Measurements from ENCODE around the gene ZBTB5.

The ZBTB5 gene

GRCh38 chr9:37414503-37414943 is 50.7 kb downstream of the ZBTB5 start:
- no peak overlapping the region for H3K4me3 ChIP-seq (ENCODE audit: control insufficient read depth in 1 of 7, extremely low read depth in 1 of 7, insufficient read depth in 4 of 7, low read depth in 2 of 7, low read length in 6 of 7)
- H3K27me3 ChIP-seq (replicated peaks in 2 of 5; ENCODE audit: control insufficient read depth in 4 of 5, insufficient read depth in 5 of 5, low read length in 4 of 5) = no peaks in the 10 kb centered on the region
- ChIA-PET CTCF (interaction anchor here (1.2 to 2.4 kb wide), 10 partner anchors 9 to 95 kb away, joined by 3 to 8 read pairs (median 3); no protein-coding TSS in a partner anchor), POLR2A (no interaction called here)
- no peaks in the 10 kb centered on the region for H3K36me3 ChIP-seq (ENCODE audit: control insufficient read depth in 4 of 4, insufficient read depth in 4 of 4, low read length in 3 of 4)
- no peak for DNase-seq
- H3K9me3 ChIP-seq (ENCODE audit: control extremely low read depth in 1 of 5, control insufficient read depth in 4 of 5, insufficient read depth in 2 of 5, low read depth in 1 of 5, low read length in 4 of 5) = no peaks in the 10 kb centered on the region
- no peak overlapping the region for H3K27ac ChIP-seq (ENCODE audit: insufficient read depth in 1 of 2, low read depth in 1 of 2, low read length in 2 of 2, poor library complexity in 1 of 2, severe bottlenecking in 2 of 2)
- WGBS (ENCODE audit: insufficient coverage) = 94% methylated on average over 10 of the region's 10 CpGs
- H3K4me1 ChIP-seq (ENCODE audit: control extremely low read depth in 1 of 4, control insufficient read depth in 4 of 4, insufficient read depth in 4 of 4, low read length in 3 of 4) = no peaks in the 10 kb centered on the region

- ChIA-PET POLR2A (no interaction called here), CTCF (interaction anchor here (1.0 to 1.6 kb wide), 2 partner anchors 18 to 20 kb away, joined by 3 read pairs; no protein-coding TSS in a partner anchor)
- no peaks in the 10 kb centered on the region for H3K36me3 ChIP-seq (ENCODE audit: control insufficient read depth in 4 of 4, insufficient read depth in 4 of 4, low read length in 3 of 4)
- no peaks in the 10 kb centered on the region for H3K9me3 ChIP-seq (ENCODE audit: control extremely low read depth in 1 of 5, control insufficient read depth in 4 of 5, insufficient read depth in 2 of 5, low read depth in 1 of 5, low read length in 4 of 5)
- H3K27ac ChIP-seq (ENCODE audit: insufficient read depth in 1 of 2, low read depth in 1 of 2, low read length in 2 of 2, poor library complexity in 1 of 2, severe bottlenecking in 2 of 2) = no peak overlapping the region
- H3K4me3 ChIP-seq (ENCODE audit: control insufficient read depth in 1 of 7, extremely low read depth in 1 of 7, insufficient read depth in 4 of 7, low read depth in 2 of 7, low read length in 6 of 7) = no peak overlapping the region
- no peaks in the 10 kb centered on the region for H3K27me3 ChIP-seq (replicated peaks in 2 of 5; ENCODE audit: control insufficient read depth in 4 of 5, insufficient read depth in 5 of 5, low read length in 4 of 5)
- no CpG with 5 or more reads among the region's 4 CpGs for WGBS (ENCODE audit: insufficient coverage)
- DNase-seq = no peak
- no peaks in the 10 kb centered on the region for H3K4me1 ChIP-seq (ENCODE audit: control extremely low read depth in 1 of 4, control insufficient read depth in 4 of 4, insufficient read depth in 4 of 4, low read length in 3 of 4)
Measured at GRCh38 chr9:37413311-37413710, 51.9 kb downstream of the ZBTB5 start.

GRCh38 chr9:37412431-37413151 is 52.7 kb downstream of the ZBTB5 start:
- DNase-seq = no peak
- Histone ChIP-seq H3K27me3 (replicated peaks in 2 of 5; ENCODE audit: control insufficient read depth in 4 of 5, insufficient read depth in 5 of 5, low read length in 4 of 5) (no peaks in the 10 kb centered on the region), H3K4me3 (ENCODE audit: control insufficient read depth in 1 of 7, extremely low read depth in 1 of 7, insufficient read depth in 4 of 7, low read depth in 2 of 7, low read length in 6 of 7) (no peak overlapping the region), H3K36me3 (ENCODE audit: control insufficient read depth in 4 of 4, insufficient read depth in 4 of 4, low read length in 3 of 4) (no peaks in the 10 kb centered on the region), H3K27ac (ENCODE audit: insufficient read depth in 1 of 2, low read depth in 1 of 2, low read length in 2 of 2, poor library complexity in 1 of 2, severe bottlenecking in 2 of 2) (no peak overlapping the region), H3K4me1 (ENCODE audit: control extremely low read depth in 1 of 4, control insufficient read depth in 4 of 4, insufficient read depth in 4 of 4, low read length in 3 of 4) (no peaks in the 10 kb centered on the region), H3K9me3 (ENCODE audit: control extremely low read depth in 1 of 5, control insufficient read depth in 4 of 5, insufficient read depth in 2 of 5, low read depth in 1 of 5, low read length in 4 of 5) (no peaks in the 10 kb centered on the region)
- ChIA-PET POLR2A (interaction anchor here (0.6 to 0.7 kb wide), 2 partner anchors 8 to 153 kb away, joined by 3 read pairs; no protein-coding TSS in a partner anchor), CTCF (interaction anchor here (1.6 to 2.2 kb wide), 4 partner anchors 11 to 413 kb away, joined by 4 to 7 read pairs (median 4); partner anchors contain the start of gene GRHPR)
- 95% methylated on average over 17 of the region's 17 CpGs for WGBS (ENCODE audit: insufficient coverage)

DNA sequence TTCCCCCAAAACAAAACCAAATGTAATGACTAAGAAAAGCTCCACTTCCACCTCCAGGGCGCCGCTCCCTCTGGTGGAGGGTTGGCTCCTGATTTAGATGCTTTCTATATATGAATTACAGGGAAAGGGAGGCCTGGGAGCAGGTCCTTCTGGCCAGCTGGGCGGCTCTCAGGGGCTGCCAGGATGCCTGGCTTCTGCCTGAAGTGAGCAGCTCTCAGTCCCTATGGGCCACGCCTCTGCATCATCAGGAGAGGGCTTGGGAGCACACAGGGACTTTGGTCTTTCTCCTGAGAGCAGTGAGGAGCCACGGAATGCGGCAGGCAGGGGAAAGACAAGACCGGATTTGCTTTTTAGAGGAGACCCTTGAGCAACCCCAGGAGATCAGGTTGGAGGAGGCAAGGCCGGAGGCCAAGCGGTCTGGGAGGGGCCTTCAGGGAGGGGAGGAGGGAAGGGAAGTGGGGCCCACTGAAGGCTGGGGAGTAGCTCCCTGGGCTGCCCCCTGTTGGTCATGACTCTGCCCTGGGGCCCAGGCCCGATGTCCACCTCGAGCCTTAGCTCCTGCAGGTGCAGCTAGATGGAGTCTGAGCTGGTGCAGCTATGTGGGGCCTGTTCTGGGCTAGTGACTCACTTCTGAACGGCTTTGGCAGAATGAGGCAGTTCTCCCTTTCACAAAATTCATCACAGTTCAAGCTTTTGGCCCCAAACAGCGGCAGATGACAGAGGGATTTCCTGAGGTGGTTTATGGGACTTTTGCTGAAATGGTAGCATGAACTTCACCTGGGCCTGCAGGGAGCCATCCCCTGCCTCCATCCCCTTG is 54.1 kb downstream of the ZBTB5 start:
- ChIA-PET POLR2A (interaction anchor here (0.6 kb wide), 1 partner anchor 196 kb away, joined by 4 read pairs; no protein-coding TSS in a partner anchor), CTCF (interaction anchor here (0.7 to 2.2 kb wide), 8 partner anchors 9 to 536 kb away, joined by 3 to 7 read pairs (median 4); partner anchors contain the start of gene GRHPR)
- H3K27me3 ChIP-seq (replicated peaks in 2 of 5; ENCODE audit: control insufficient read depth in 4 of 5, insufficient read depth in 5 of 5, low read length in 4 of 5) = no peaks in the 10 kb centered on the region
- no peaks in the 10 kb centered on the region for H3K4me1 ChIP-seq (ENCODE audit: control extremely low read depth in 1 of 4, control insufficient read depth in 4 of 4, insufficient read depth in 4 of 4, low read length in 3 of 4)
- H3K27ac ChIP-seq (ENCODE audit: insufficient read depth in 1 of 2, low read depth in 1 of 2, low read length in 2 of 2, poor library complexity in 1 of 2, severe bottlenecking in 2 of 2) = no peak overlapping the region
- H3K36me3 ChIP-seq (ENCODE audit: control insufficient read depth in 4 of 4, insufficient read depth in 4 of 4, low read length in 3 of 4) = no peaks in the 10 kb centered on the region
- no peak overlapping the region for H3K4me3 ChIP-seq (ENCODE audit: control insufficient read depth in 1 of 7, extremely low read depth in 1 of 7, insufficient read depth in 4 of 7, low read depth in 2 of 7, low read length in 6 of 7)
- DNase-seq = peak in 2 of 3 donors; percentile 10 to 18
- H3K9me3 ChIP-seq (ENCODE audit: control extremely low read depth in 1 of 5, control insufficient read depth in 4 of 5, insufficient read depth in 2 of 5, low read depth in 1 of 5, low read length in 4 of 5) = no peaks in the 10 kb centered on the region
- WGBS (ENCODE audit: insufficient coverage) = 94% methylated on average over 9 of the region's 13 CpGs

- no peaks in the 10 kb centered on the region for H3K4me1 ChIP-seq (ENCODE audit: control extremely low read depth in 1 of 4, control insufficient read depth in 4 of 4, insufficient read depth in 4 of 4, low read length in 3 of 4)
- H3K27me3 ChIP-seq (replicated peaks in 2 of 5; ENCODE audit: control insufficient read depth in 4 of 5, insufficient read depth in 5 of 5, low read length in 4 of 5) = no peaks in the 10 kb centered on the region
- H3K4me3 ChIP-seq (ENCODE audit: control insufficient read depth in 1 of 7, extremely low read depth in 1 of 7, insufficient read depth in 4 of 7, low read depth in 2 of 7, low read length in 6 of 7) = no peak overlapping the region
- no peaks in the 10 kb centered on the region for H3K9me3 ChIP-seq (ENCODE audit: control extremely low read depth in 1 of 5, control insufficient read depth in 4 of 5, insufficient read depth in 2 of 5, low read depth in 1 of 5, low read length in 4 of 5)
- no peaks in the 10 kb centered on the region for H3K36me3 ChIP-seq (ENCODE audit: control insufficient read depth in 4 of 4, insufficient read depth in 4 of 4, low read length in 3 of 4)
- H3K27ac ChIP-seq (ENCODE audit: insufficient read depth in 1 of 2, low read depth in 1 of 2, low read length in 2 of 2, poor library complexity in 1 of 2, severe bottlenecking in 2 of 2) = no peak overlapping the region
- CTCF ChIA-PET = interaction anchor here (0.7 to 1.2 kb wide), 4 partner anchors 8 to 535 kb away, joined by 3 to 6 read pairs (median 4); no protein-coding TSS in a partner anchor
- POLR2A ChIA-PET = no interaction called here
- no peak for DNase-seq
- WGBS (ENCODE audit: insufficient coverage) = 100% methylated on average over 9 of the region's 9 CpGs
Measured at GRCh38 chr9:37410354-37410861, 54.8 kb downstream of the ZBTB5 start.

GRCh38 chr9:37408933-37409710 is 56.1 kb downstream of the ZBTB5 start:
- WGBS (ENCODE audit: insufficient coverage) = 96% methylated on average over 20 of the region's 22 CpGs
- no peak overlapping the region for H3K4me3 ChIP-seq (ENCODE audit: control insufficient read depth in 1 of 7, extremely low read depth in 1 of 7, insufficient read depth in 4 of 7, low read depth in 2 of 7, low read length in 6 of 7)
- no peaks in the 10 kb centered on the region for H3K27me3 ChIP-seq (replicated peaks in 2 of 5; ENCODE audit: control insufficient read depth in 4 of 5, insufficient read depth in 5 of 5, low read length in 4 of 5)
- no peaks in the 10 kb centered on the region for H3K9me3 ChIP-seq (ENCODE audit: control extremely low read depth in 1 of 5, control insufficient read depth in 4 of 5, insufficient read depth in 2 of 5, low read depth in 1 of 5, low read length in 4 of 5)
- ChIA-PET CTCF (interaction anchor here (1.5 to 2.1 kb wide), 2 partner anchors 25 to 71 kb away, joined by 3 to 5 read pairs; no protein-coding TSS in a partner anchor), POLR2A (no interaction called here)
- no peaks in the 10 kb centered on the region for H3K4me1 ChIP-seq (ENCODE audit: control extremely low read depth in 1 of 4, control insufficient read depth in 4 of 4, insufficient read depth in 4 of 4, low read length in 3 of 4)
- peak; percentile 35 to 69 (median 45) for DNase-seq
- H3K27ac ChIP-seq (ENCODE audit: insufficient read depth in 1 of 2, low read depth in 1 of 2, low read length in 2 of 2, poor library complexity in 1 of 2, severe bottlenecking in 2 of 2) = no peak overlapping the region
- no peaks in the 10 kb centered on the region for H3K36me3 ChIP-seq (ENCODE audit: control insufficient read depth in 4 of 4, insufficient read depth in 4 of 4, low read length in 3 of 4)
